Liver (tissue), 9 donors: Measurements from ENCODE around the gene GPC3. TPM values are rescaled to one million over a fixed set of nuclear protein-coding genes. Genes with fewer than 3 reads are reported as not detected.
"Not testable (repeated sequence)": the region's sequence is repeated elsewhere in the genome, so short reads cannot be mapped to it uniquely, and the experiment has no call there.

Source experiments
- DNase-seq: peaks from one replicate; pipeline ENCODE4 v3.0.0-alpha.2; 2017; ENCODE audit warnings: low spot score
- H3K27ac ChIP-seq, 2 donors: one replicate each; pipeline ENCODE4 v1.7.0; 2013; ENCODE audit warnings: inconsistent platforms in 2 of 2, low read length in 2 of 2, control low read depth in 1 of 2, low read depth in 1 of 2, mild to moderate bottlenecking in 1 of 2
- H3K27me3 ChIP-seq, 4 donors: one replicate each; pipeline versions ENCODE4 v1.6.1 to v1.7.0; 2013; ENCODE audit warnings: low read length in 3 of 4, inconsistent platforms in 1 of 4, mild to moderate bottlenecking in 1 of 4, moderate library complexity in 1 of 4; ENCODE audit not compliant: control insufficient read depth in 4 of 4, insufficient read depth in 4 of 4
- H3K36me3 ChIP-seq, 4 donors: one replicate each; pipeline versions ENCODE4 v1.6.1 to v1.7.0; 2013; ENCODE audit warnings: low read length in 3 of 4, mild to moderate bottlenecking in 3 of 4, low read depth in 1 of 4, moderate library complexity in 1 of 4; ENCODE audit not compliant: control insufficient read depth in 4 of 4, insufficient read depth in 3 of 4
- H3K4me1 ChIP-seq, 4 donors: one replicate each; pipeline versions ENCODE4 v1.6.1 to v1.7.0; 2013; ENCODE audit warnings: low read length in 3 of 4, mild to moderate bottlenecking in 3 of 4, moderate library complexity in 1 of 4; ENCODE audit not compliant: control insufficient read depth in 4 of 4, insufficient read depth in 4 of 4
- H3K4me3 ChIP-seq, 3 donors: one replicate each; pipeline versions ENCODE4 v1.6.1 to v1.7.0; 2013; ENCODE audit warnings: low read length in 3 of 3, control low read depth in 1 of 3, low read depth in 1 of 3, mild to moderate bottlenecking in 1 of 3
- H3K9ac ChIP-seq, 2 donors: one replicate each; pipeline ENCODE4 v1.7.0; 2013; ENCODE audit warnings: low read length in 2 of 2, mild to moderate bottlenecking in 2 of 2, moderate library complexity in 2 of 2, control low read depth in 1 of 2, low read depth in 1 of 2
- H3K9me3 ChIP-seq, 4 donors: one replicate each; pipeline versions ENCODE4 v1.6.1 to v1.7.0; 2013; ENCODE audit warnings: low read length in 3 of 4; ENCODE audit not compliant: control insufficient read depth in 4 of 4
- FOXA1 ChIP-seq: IDR thresholded peaks from 2 replicates; pipeline ENCODE4 v1.6.1; 2016; ENCODE audit warnings: antibody characterized with exemption
- FOXA2 ChIP-seq: IDR thresholded peaks from 2 replicates; pipeline ENCODE4 v1.6.1; 2016; ENCODE audit warnings: antibody characterized with exemption
- GABPA ChIP-seq, 2 donors: IDR thresholded peaks in 1 of 2; conservative IDR thresholded peaks in 1 of 2; 2 replicates each; pipeline ENCODE4 v1.6.1; 2016; ENCODE audit warnings: antibody characterized with exemption in 2 of 2, mild to moderate bottlenecking in 1 of 2, moderate library complexity in 1 of 2
- HNF4A ChIP-seq, 2 donors: conservative IDR thresholded peaks; 2 replicates each; pipeline ENCODE4 v1.6.1; 2016; ENCODE audit warnings: antibody characterized with exemption in 2 of 2, mild to moderate bottlenecking in 2 of 2
- JUND ChIP-seq, 2 donors: IDR thresholded peaks; 2 replicates each; pipeline ENCODE4 v1.6.1; 2016; ENCODE audit warnings: antibody characterized with exemption in 2 of 2
- NR2F2 ChIP-seq: IDR thresholded peaks from 2 replicates; pipeline ENCODE4 v1.6.1; 2016; ENCODE audit warnings: antibody characterized with exemption
- RAD21 ChIP-seq, 2 donors: IDR thresholded peaks; 2 replicates each; pipeline ENCODE4 v1.6.1; 2016; ENCODE audit warnings: antibody characterized with exemption in 2 of 2, mild to moderate bottlenecking in 2 of 2
- RXRA ChIP-seq, 2 donors: IDR thresholded peaks; 2 replicates each; pipeline ENCODE4 v1.6.1; 2017 to 2018; ENCODE audit warnings: antibody characterized with exemption in 2 of 2, mild to moderate bottlenecking in 1 of 2
- TAF1 ChIP-seq: conservative IDR thresholded peaks from 2 replicates; pipeline ENCODE4 v1.6.1; 2016; ENCODE audit warnings: antibody characterized with exemption, mild to moderate bottlenecking
- WGBS: extraction: QIAGEN DNeasy Blood & Tissue Kit; methylation state at CpG from one replicate; pipeline ENCODE4 v1.1.7; 2013; 5-methylcytosine and 5-hydroxymethylcytosine counted together
- polyA plus RNA-seq, 2 donors: library from polyadenylated mRNA; stranded (reverse) in 1 of 2; unstranded in 1 of 2; fragments of 200-250 nt in 1 of 2; fragments of >200 nt in 1 of 2; fragmentation: Nextera tagmentation in 1 of 2; extraction: Ambion mirVana in 1 of 2; gene quantifications; one replicate each; pipeline versions ENCODE4 v1.2.1 to v1.2.3, GENCODE V29; 2013 to 2015
- total RNA-seq, 2 donors: library from RNA; depleted of rRNA; stranded (reverse); fragments of >200 nt; gene quantifications; one replicate each; pipeline ENCODE4 v1.2.3, GENCODE V29; 2014
- TF ChIP-seq, protein P1 (sequence below): IDR thresholded peaks from 2 replicates; pipeline ENCODE4 v1.6.1; 2016; ENCODE audit warnings: antibody characterized with exemption, mild to moderate bottlenecking
- donor health status: healthy.
- donor health status: healthy.
- donor health status: healthy.
- donor health status: healthy.
- donor health status: healthy.

The GPC3 gene
- total and polyA plus RNA-seq, 4 donors = 0.40 to 1,133 (median 1.5) TPM

DNA sequence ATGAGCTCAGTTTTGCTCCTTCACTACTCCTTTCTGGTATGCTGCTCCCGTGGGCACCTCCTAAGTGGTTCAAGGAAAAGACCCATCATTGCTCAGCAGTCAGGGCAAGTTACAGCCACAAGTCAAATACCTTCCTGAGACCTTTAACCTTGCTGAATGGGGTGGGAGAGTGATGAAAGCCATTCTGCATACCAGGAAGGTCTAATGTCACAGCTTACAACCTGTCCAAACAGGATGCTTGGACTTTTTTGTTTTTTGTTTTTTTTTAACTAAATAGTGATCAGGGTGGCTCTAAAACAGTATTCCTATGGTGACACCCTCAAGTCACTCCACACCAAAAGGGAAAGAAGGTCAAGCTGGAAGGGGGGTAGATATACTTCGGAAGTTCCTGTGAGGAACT lies 93.1 kb downstream of the GPC3 start:
- DNase-seq = no peak
- H3K9ac ChIP-seq = no peak overlapping the region
- no peaks in the 10 kb centered on the region for H3K9me3 ChIP-seq
- H3K4me1 ChIP-seq = no peaks in the 10 kb centered on the region
- no peak overlapping the region for H3K4me3 ChIP-seq
- H3K27ac ChIP-seq = no peak overlapping the region
- H3K36me3 ChIP-seq = no peaks in the 10 kb centered on the region
- TF ChIP-seq FOXA2 (no peak), GABPA (IDR thresholded peaks at IDR 0.05 in 1 of 2, conservative IDR thresholded peaks at IDR 0.05 in 1 of 2) (no peak), TAF1 (no peak)
- H3K27me3 ChIP-seq = no peaks in the 10 kb centered on the region
- 52% methylated on average over 2 of the region's 2 CpGs for WGBS

- Histone ChIP-seq H3K4me1 (peaks cover 0 to 12% (median 11%) of the 10 kb centered on the region in 4 donors), H3K27ac (no peak overlapping the region), H3K36me3 (no peaks in the 10 kb centered on the region), H3K9ac (no peak overlapping the region), H3K4me3 (no peak overlapping the region), H3K9me3 (no peaks in the 10 kb centered on the region), H3K27me3 (no peaks in the 10 kb centered on the region)
- TF ChIP-seq FOXA1 (no peak), FOXA2 (no peak), RAD21 (IDR thresholded peaks at IDR 0.05) (no peak), RXRA (IDR thresholded peaks at IDR 0.05) (no peak), TAF1 (no peak), NR2F2 (no peak), JUND (IDR thresholded peaks at IDR 0.05) (no peak), HNF4A (conservative IDR thresholded peaks at IDR 0.05) (no peak)
- TF ChIP-seq, protein P1, sequence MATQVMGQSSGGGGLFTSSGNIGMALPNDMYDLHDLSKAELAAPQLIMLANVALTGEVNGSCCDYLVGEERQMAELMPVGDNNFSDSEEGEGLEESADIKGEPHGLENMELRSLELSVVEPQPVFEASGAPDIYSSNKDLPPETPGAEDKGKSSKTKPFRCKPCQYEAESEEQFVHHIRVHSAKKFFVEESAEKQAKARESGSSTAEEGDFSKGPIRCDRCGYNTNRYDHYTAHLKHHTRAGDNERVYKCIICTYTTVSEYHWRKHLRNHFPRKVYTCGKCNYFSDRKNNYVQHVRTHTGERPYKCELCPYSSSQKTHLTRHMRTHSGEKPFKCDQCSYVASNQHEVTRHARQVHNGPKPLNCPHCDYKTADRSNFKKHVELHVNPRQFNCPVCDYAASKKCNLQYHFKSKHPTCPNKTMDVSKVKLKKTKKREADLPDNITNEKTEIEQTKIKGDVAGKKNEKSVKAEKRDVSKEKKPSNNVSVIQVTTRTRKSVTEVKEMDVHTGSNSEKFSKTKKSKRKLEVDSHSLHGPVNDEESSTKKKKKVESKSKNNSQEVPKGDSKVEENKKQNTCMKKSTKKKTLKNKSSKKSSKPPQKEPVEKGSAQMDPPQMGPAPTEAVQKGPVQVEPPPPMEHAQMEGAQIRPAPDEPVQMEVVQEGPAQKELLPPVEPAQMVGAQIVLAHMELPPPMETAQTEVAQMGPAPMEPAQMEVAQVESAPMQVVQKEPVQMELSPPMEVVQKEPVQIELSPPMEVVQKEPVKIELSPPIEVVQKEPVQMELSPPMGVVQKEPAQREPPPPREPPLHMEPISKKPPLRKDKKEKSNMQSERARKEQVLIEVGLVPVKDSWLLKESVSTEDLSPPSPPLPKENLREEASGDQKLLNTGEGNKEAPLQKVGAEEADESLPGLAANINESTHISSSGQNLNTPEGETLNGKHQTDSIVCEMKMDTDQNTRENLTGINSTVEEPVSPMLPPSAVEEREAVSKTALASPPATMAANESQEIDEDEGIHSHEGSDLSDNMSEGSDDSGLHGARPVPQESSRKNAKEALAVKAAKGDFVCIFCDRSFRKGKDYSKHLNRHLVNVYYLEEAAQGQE = no peak
- WGBS = 85% methylated on average over 1 of the region's 1 CpG
- no peak for DNase-seq
Observed at GRCh38 chrX:133888984-133889383, 96.4 kb downstream of the GPC3 start.

GRCh38 chrX:133888084-133888483 lies 97.3 kb downstream of the GPC3 start:
- H3K27me3 ChIP-seq, H3K9me3 ChIP-seq, H3K27ac ChIP-seq, H3K36me3 ChIP-seq, DNase-seq, H3K9ac ChIP-seq, H3K4me3 ChIP-seq: not testable (repeated sequence)
- WGBS = 93% methylated on average over 3 of the region's 3 CpGs
- H3K4me1 ChIP-seq = peaks cover 0 to 13% (median 11%) of the 10 kb centered on the region in 4 donors
